ENCODE data around the gene IL23R. TPM values are rescaled to one million over a fixed set of nuclear protein-coding genes. Genes with fewer than 3 reads are reported as not detected.

IL23R gene
- total RNA-seq, 4 donors from 2014 or later: 2.0 to 4.3 TPM; not detected in 2

DNA sequence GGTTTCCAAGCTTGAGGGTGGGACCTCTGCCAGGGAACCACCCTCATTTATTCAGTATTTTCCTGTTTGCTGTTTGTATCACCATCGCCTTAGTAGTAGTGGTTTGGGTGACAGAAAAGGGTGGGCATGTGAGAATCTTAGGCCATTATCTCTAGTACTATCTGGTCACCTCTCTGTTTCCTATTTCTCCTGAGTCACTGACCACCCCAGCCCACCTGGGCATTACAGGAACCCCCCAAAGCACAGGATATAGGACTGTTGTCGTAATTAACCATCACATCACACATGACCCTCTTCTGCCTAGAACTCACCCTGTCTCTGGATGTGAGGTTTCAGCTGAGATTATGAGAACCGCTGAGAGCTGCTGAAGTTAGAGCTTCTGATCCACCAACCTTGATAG, 60.4 kb downstream of the IL23R start:
- H3K27ac ChIP-seq: no peak overlapping the region
- no peak for DNase-seq
- no peaks in the 10 kb centered on the region for H3K4me1 ChIP-seq
- H3K9me3 ChIP-seq: no peaks in the 10 kb centered on the region
- H3K36me3 ChIP-seq: no peaks in the 10 kb centered on the region
- in situ Hi-C loops (cut with MboI; ENCODE audit: low pct_ligation_motif_present in 1 of 4, low pct_unique_long_range_greater_than_20kb in 1 of 4, low sequenced_read_pairs in 3 of 4) (loop anchor here in 1 of 4 donors (10.0 kb wide), 1 partner anchor 268 kb away; no protein-coding TSS in a partner anchor), intact Hi-C loops (cut with DNase I; ENCODE audit: low total_unique reads) (no loop called here)
- no peaks in the 10 kb centered on the region for H3K27me3 ChIP-seq
- H3K4me3 ChIP-seq: no peak overlapping the region
- TF ChIP-seq POLR2AphosphoS5 (IDR thresholded peaks at IDR 0.05) (no peak), EP300 (IDR thresholded peaks at IDR 0.05; ENCODE audit: low read depth) (no peak), POLR2A (IDR thresholded peaks at IDR 0.05) (no peak)
- TF ChIP-seq, protein P1, sequence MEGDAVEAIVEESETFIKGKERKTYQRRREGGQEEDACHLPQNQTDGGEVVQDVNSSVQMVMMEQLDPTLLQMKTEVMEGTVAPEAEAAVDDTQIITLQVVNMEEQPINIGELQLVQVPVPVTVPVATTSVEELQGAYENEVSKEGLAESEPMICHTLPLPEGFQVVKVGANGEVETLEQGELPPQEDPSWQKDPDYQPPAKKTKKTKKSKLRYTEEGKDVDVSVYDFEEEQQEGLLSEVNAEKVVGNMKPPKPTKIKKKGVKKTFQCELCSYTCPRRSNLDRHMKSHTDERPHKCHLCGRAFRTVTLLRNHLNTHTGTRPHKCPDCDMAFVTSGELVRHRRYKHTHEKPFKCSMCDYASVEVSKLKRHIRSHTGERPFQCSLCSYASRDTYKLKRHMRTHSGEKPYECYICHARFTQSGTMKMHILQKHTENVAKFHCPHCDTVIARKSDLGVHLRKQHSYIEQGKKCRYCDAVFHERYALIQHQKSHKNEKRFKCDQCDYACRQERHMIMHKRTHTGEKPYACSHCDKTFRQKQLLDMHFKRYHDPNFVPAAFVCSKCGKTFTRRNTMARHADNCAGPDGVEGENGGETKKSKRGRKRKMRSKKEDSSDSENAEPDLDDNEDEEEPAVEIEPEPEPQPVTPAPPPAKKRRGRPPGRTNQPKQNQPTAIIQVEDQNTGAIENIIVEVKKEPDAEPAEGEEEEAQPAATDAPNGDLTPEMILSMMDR (IDR thresholded peaks at IDR 0.05): no peak
- 83 to 93% methylated on average over 1 to 3 of the region's 3 CpGs for WGBS, 2 donors (ENCODE audit: low coverage in 1 of 2)

DNA sequence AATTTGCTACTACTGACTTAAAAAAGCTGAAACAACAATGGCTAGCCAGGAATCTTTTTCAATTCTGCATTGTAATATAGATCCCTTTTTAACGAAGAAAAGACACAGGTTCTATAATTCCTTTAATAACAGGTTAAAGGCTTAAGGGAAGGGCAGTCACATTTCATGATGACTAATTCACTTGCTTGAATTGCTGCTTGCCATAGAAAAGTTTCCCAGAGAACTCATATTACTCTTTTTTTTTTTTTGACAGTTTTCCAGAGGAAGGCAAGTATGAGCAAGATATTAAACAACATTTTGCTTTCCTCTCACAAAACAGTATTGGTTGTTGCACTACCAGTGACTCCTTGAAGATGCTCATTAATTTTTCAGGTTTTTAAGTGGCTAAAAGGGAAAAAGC, 60.9 kb downstream of the IL23R start:
- Histone ChIP-seq H3K27ac (no peak overlapping the region), H3K27me3 (no peaks in the 10 kb centered on the region), H3K9me3 (no peaks in the 10 kb centered on the region), H3K4me3 (no peak overlapping the region), H3K36me3 (no peaks in the 10 kb centered on the region), H3K4me1 (no peaks in the 10 kb centered on the region)
- TF ChIP-seq, protein P1 (IDR thresholded peaks at IDR 0.05): no peak
- TF ChIP-seq POLR2AphosphoS5 (IDR thresholded peaks at IDR 0.05) (no peak), POLR2A (IDR thresholded peaks at IDR 0.05) (no peak), EP300 (IDR thresholded peaks at IDR 0.05; ENCODE audit: low read depth) (no peak)
- WGBS, 2 donors (ENCODE audit: low coverage in 1 of 2): 62 to 83% methylated on average over 1 of the region's 1 CpG
- in situ Hi-C loops (cut with MboI; ENCODE audit: low pct_ligation_motif_present in 1 of 4, low pct_unique_long_range_greater_than_20kb in 1 of 4, low sequenced_read_pairs in 3 of 4): loop anchor here in 1 of 4 donors (10.0 kb wide), 1 partner anchor 268 kb away; no protein-coding TSS in a partner anchor
- DNase-seq: no peak
- intact Hi-C loops (cut with DNase I; ENCODE audit: low total_unique reads): no loop called here

DNA sequence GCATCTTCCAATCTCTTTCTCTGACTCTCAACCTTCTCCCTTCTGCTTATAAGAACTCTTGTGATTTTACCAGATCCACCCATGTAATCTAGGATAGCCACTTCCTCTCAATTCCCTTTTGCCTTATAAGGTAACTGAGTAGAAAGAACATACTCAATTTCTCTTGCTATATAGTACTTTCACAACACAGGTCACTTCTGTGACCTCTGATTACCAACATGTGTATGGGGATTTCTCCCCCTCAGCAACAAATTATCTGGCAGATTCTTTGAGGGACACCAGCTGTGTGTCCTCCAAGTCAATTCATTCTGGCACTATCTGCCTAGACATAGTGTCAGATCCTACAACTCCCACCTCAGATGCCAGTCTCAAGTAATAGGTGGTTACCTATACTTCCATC, 62.5 kb downstream of the IL23R start:
- in situ Hi-C loops (cut with MboI; ENCODE audit: low pct_ligation_motif_present in 1 of 4, low pct_unique_long_range_greater_than_20kb in 1 of 4, low sequenced_read_pairs in 3 of 4): loop anchor here in 1 of 4 donors (10.0 kb wide), 1 partner anchor 266 kb away; no protein-coding TSS in a partner anchor
- no peak overlapping the region for H3K27ac ChIP-seq
- H3K9me3 ChIP-seq: no peaks in the 10 kb centered on the region
- intact Hi-C loops (cut with DNase I; ENCODE audit: low total_unique reads): no loop called here
- TF ChIP-seq POLR2A (IDR thresholded peaks at IDR 0.05) (no peak), POLR2AphosphoS5 (IDR thresholded peaks at IDR 0.05) (no peak), EP300 (IDR thresholded peaks at IDR 0.05; ENCODE audit: low read depth) (no peak)
- TF ChIP-seq, protein P1 (IDR thresholded peaks at IDR 0.05): no peak
- H3K27me3 ChIP-seq: no peaks in the 10 kb centered on the region
- H3K36me3 ChIP-seq: no peaks in the 10 kb centered on the region
- DNase-seq: no peak
- H3K4me1 ChIP-seq: no peaks in the 10 kb centered on the region
- no peak overlapping the region for H3K4me3 ChIP-seq

DNA sequence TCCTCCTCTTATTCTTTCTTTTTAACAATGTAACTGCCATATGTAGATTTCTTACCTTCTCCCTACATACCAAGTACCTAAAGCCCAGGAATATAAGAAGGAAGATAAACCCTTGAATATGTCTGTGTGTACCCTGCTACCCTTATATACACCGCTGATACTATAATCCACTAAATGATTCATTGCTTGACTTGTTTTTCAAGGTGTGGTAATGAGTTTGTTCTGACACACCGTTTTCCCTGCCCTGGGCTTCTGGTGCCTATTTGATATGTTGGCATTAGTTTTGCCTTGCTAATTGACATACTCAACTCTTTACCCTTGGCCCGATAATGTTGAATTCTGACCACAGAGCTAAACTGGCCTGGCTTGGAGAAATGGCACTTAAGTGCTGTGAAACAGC, 64.3 kb downstream of the IL23R start:
- Histone ChIP-seq H3K27me3 (no peaks in the 10 kb centered on the region), H3K4me3 (no peak overlapping the region), H3K9me3 (no peaks in the 10 kb centered on the region), H3K36me3 (no peaks in the 10 kb centered on the region), H3K4me1 (peaks cover 0 to 2% (median 0%) of the 10 kb centered on the region in 4 donors), H3K27ac (no peak overlapping the region)
- intact Hi-C loops (cut with DNase I; ENCODE audit: low total_unique reads) (no loop called here), in situ Hi-C loops (cut with MboI; ENCODE audit: low pct_ligation_motif_present in 1 of 4, low pct_unique_long_range_greater_than_20kb in 1 of 4, low sequenced_read_pairs in 3 of 4) (loop anchor here in 2 of 4 donors (10.0 kb wide), 1 partner anchor 274 kb away; no protein-coding TSS in a partner anchor)
- no peak for DNase-seq
- TF ChIP-seq EP300 (IDR thresholded peaks at IDR 0.05; ENCODE audit: low read depth) (no peak), POLR2AphosphoS5 (IDR thresholded peaks at IDR 0.05) (no peak), POLR2A (IDR thresholded peaks at IDR 0.05) (no peak)
- TF ChIP-seq, protein P1 (IDR thresholded peaks at IDR 0.05): no peak
- 49 to 76% methylated on average over 3 of the region's 3 CpGs for WGBS, 2 donors (ENCODE audit: low coverage in 1 of 2)
